Measurements from ENCODE around the gene SRGAP2B.
"Not testable (repeated sequence)": the region's sequence is repeated elsewhere in the genome, so short reads cannot be mapped to it uniquely, and the experiment has no call there.

The SRGAP2B gene

DNA sequence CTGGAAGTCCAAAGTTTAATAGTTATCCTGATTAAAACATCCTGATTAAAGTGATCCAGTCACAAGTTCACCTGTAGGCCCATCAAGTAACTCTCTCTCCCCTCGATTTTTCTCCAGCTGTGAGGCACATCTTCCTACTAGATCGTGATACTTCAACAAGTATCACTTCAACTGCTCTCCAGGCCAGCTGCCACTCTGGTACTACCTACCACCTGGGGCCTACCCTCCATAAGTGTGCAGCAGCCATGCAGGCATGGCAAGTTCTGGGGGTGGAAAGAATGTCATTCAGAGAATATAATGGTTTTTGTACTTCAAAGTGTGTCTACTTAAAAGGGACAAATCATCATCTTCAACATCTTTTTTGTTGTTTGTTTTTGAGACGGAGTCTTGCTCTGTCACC lies 14.9 kb downstream of the SRGAP2B start:
- H2BK12ac ChIP-seq (ENCODE audit: low read length); H3K27me3 ChIP-seq (ENCODE audit: control insufficient read depth in 3 of 3, insufficient read depth in 3 of 3, low read depth in 1 of 3, low read length in 3 of 3); H3K4me3 ChIP-seq (ENCODE audit: low read length in 2 of 2); H2BK5ac ChIP-seq (ENCODE audit: low read length); H2AFZ ChIP-seq (ENCODE audit: low read length); H3K36me3 ChIP-seq (replicated peaks in 1 of 2; ENCODE audit: control insufficient read depth in 2 of 2, insufficient read depth in 2 of 2, low read length in 2 of 2); H3K79me1 ChIP-seq (ENCODE audit: low read depth, low read length); H3K4ac ChIP-seq (ENCODE audit: low read length); H3K18ac ChIP-seq (ENCODE audit: low read length); H3K27ac ChIP-seq (replicated peaks; ENCODE audit: low read length); H4K8ac ChIP-seq (ENCODE audit: low read depth, low read length); H3K23ac ChIP-seq (ENCODE audit: low read depth, low read length, poor library complexity); H3K9me3 ChIP-seq (replicated peaks in 1 of 2; ENCODE audit: control insufficient read depth in 2 of 2, insufficient read depth in 1 of 2, low read depth in 1 of 2, low read length in 2 of 2); DNase-seq (ENCODE audit: low spot score); H2BK15ac ChIP-seq (ENCODE audit: low read length); H3K9ac ChIP-seq (ENCODE audit: low read depth, low read length, poor library complexity); H2BK120ac ChIP-seq (ENCODE audit: low read depth, low read length); H4K91ac ChIP-seq (ENCODE audit: low read depth, low read length, poor library complexity); H2AK5ac ChIP-seq (ENCODE audit: low read depth, low read length); H3K14ac ChIP-seq (ENCODE audit: low read length); H3K4me2 ChIP-seq (ENCODE audit: insufficient read depth, low read length, poor library complexity, severe bottlenecking); H3K4me1 ChIP-seq (ENCODE audit: control insufficient read depth in 2 of 2, insufficient read depth in 1 of 2, low read depth in 1 of 2, low read length in 2 of 2): not testable (repeated sequence)
- WGBS, 2 donors (ENCODE audit: extremely low coverage in 2 of 2, insufficient read length in 2 of 2, insufficient replicate concordance in 1 of 2): no CpG with 5 or more reads among the region's 3 CpGs

GRCh38 chr1:145079737-145080136 lies 15.4 kb downstream of the SRGAP2B start:
- not testable (repeated sequence) for H3K23ac ChIP-seq (ENCODE audit: low read depth, low read length, poor library complexity); H2AFZ ChIP-seq (ENCODE audit: low read length); H2BK5ac ChIP-seq (ENCODE audit: low read length); H3K79me1 ChIP-seq (ENCODE audit: low read depth, low read length); H3K9me3 ChIP-seq (replicated peaks in 1 of 2; ENCODE audit: control insufficient read depth in 2 of 2, insufficient read depth in 1 of 2, low read depth in 1 of 2, low read length in 2 of 2); H3K4me2 ChIP-seq (ENCODE audit: insufficient read depth, low read length, poor library complexity, severe bottlenecking); H3K36me3 ChIP-seq (replicated peaks in 1 of 2; ENCODE audit: control insufficient read depth in 2 of 2, insufficient read depth in 2 of 2, low read length in 2 of 2); H3K9ac ChIP-seq (ENCODE audit: low read depth, low read length, poor library complexity); H2BK120ac ChIP-seq (ENCODE audit: low read depth, low read length); H3K4me3 ChIP-seq (ENCODE audit: low read length in 2 of 2); H3K27me3 ChIP-seq (ENCODE audit: control insufficient read depth in 3 of 3, insufficient read depth in 3 of 3, low read depth in 1 of 3, low read length in 3 of 3); H4K8ac ChIP-seq (ENCODE audit: low read depth, low read length); DNase-seq (ENCODE audit: low spot score); H3K4me1 ChIP-seq (ENCODE audit: control insufficient read depth in 2 of 2, insufficient read depth in 1 of 2, low read depth in 1 of 2, low read length in 2 of 2); H2BK15ac ChIP-seq (ENCODE audit: low read length); H3K27ac ChIP-seq (replicated peaks; ENCODE audit: low read length); H4K91ac ChIP-seq (ENCODE audit: low read depth, low read length, poor library complexity); H2AK5ac ChIP-seq (ENCODE audit: low read depth, low read length); H3K14ac ChIP-seq (ENCODE audit: low read length); H3K4ac ChIP-seq (ENCODE audit: low read length); H2BK12ac ChIP-seq (ENCODE audit: low read length); H3K18ac ChIP-seq (ENCODE audit: low read length)
- no CpG with 5 or more reads among the region's 2 CpGs for WGBS, 2 donors (ENCODE audit: extremely low coverage in 2 of 2, insufficient read length in 2 of 2, insufficient replicate concordance in 1 of 2)

GRCh38 chr1:145078787-145079370 lies 16.2 kb downstream of the SRGAP2B start:
- H2AFZ ChIP-seq (ENCODE audit: low read length); H3K23ac ChIP-seq (ENCODE audit: low read depth, low read length, poor library complexity); H4K8ac ChIP-seq (ENCODE audit: low read depth, low read length); H3K4me1 ChIP-seq (ENCODE audit: control insufficient read depth in 2 of 2, insufficient read depth in 1 of 2, low read depth in 1 of 2, low read length in 2 of 2); H2BK15ac ChIP-seq (ENCODE audit: low read length); H3K14ac ChIP-seq (ENCODE audit: low read length); H3K79me1 ChIP-seq (ENCODE audit: low read depth, low read length); DNase-seq (ENCODE audit: low spot score); H3K4ac ChIP-seq (ENCODE audit: low read length); H4K91ac ChIP-seq (ENCODE audit: low read depth, low read length, poor library complexity); H3K4me2 ChIP-seq (ENCODE audit: insufficient read depth, low read length, poor library complexity, severe bottlenecking); H3K4me3 ChIP-seq (ENCODE audit: low read length in 2 of 2); H3K27me3 ChIP-seq (ENCODE audit: control insufficient read depth in 3 of 3, insufficient read depth in 3 of 3, low read depth in 1 of 3, low read length in 3 of 3); H3K27ac ChIP-seq (replicated peaks; ENCODE audit: low read length); H2BK120ac ChIP-seq (ENCODE audit: low read depth, low read length); H2BK5ac ChIP-seq (ENCODE audit: low read length); H3K9ac ChIP-seq (ENCODE audit: low read depth, low read length, poor library complexity); H2AK5ac ChIP-seq (ENCODE audit: low read depth, low read length); H3K18ac ChIP-seq (ENCODE audit: low read length); H3K36me3 ChIP-seq (replicated peaks in 1 of 2; ENCODE audit: control insufficient read depth in 2 of 2, insufficient read depth in 2 of 2, low read length in 2 of 2); H3K9me3 ChIP-seq (replicated peaks in 1 of 2; ENCODE audit: control insufficient read depth in 2 of 2, insufficient read depth in 1 of 2, low read depth in 1 of 2, low read length in 2 of 2); H2BK12ac ChIP-seq (ENCODE audit: low read length): not testable (repeated sequence)
- no CpG with 5 or more reads among the region's 5 CpGs for WGBS, 2 donors (ENCODE audit: extremely low coverage in 2 of 2, insufficient read length in 2 of 2, insufficient replicate concordance in 1 of 2)

DNA sequence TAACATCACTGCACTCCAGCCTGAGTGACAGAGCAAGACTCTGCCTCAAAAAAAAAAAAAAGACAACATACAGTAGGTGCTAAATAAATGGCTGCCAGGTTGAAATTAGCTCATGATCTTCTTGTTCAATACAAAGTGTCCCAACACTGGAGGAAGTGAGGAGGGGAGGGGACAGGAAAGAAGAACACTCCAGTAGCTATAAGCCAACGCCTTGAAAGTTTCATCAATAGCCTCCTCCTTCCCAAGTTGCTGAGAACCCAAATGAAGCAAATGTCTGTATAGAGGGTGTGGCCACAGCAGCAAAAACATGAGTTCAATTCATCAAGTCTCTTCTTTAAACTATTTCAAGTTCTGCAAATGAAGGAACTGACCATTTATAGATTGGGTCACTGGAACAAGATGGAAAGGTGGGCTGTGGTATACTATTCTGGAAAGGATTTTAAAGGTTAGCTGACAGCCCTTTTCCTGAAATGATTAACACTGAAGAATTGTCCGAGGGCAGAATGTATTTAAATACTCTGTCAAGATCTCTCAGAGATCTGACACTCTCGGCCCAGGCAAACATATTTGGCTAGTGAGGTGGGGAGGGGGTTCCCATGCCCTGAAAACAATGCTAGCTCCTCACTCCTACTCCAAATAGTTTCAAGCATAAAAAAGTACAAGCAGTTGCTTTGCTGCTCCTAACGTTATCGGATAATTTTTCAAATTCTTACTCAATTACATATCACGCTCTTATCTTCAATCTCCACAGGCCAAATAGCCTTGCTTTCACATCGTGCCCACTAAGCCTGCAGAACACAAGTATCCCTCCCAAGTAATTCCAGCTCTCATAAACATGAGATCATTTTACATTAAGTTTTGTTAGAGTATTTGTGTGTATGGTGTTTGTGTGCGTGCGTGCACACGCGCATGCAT lies 17.0 kb downstream of the SRGAP2B start:
- H2BK12ac ChIP-seq (ENCODE audit: low read length); H3K36me3 ChIP-seq (replicated peaks in 1 of 2; ENCODE audit: control insufficient read depth in 2 of 2, insufficient read depth in 2 of 2, low read length in 2 of 2); H2BK120ac ChIP-seq (ENCODE audit: low read depth, low read length); H3K79me1 ChIP-seq (ENCODE audit: low read depth, low read length); H3K9ac ChIP-seq (ENCODE audit: low read depth, low read length, poor library complexity); H4K8ac ChIP-seq (ENCODE audit: low read depth, low read length); H3K18ac ChIP-seq (ENCODE audit: low read length); H3K23ac ChIP-seq (ENCODE audit: low read depth, low read length, poor library complexity); H3K4me1 ChIP-seq (ENCODE audit: control insufficient read depth in 2 of 2, insufficient read depth in 1 of 2, low read depth in 1 of 2, low read length in 2 of 2); H3K4me3 ChIP-seq (ENCODE audit: low read length in 2 of 2); H3K27ac ChIP-seq (replicated peaks; ENCODE audit: low read length); H2BK15ac ChIP-seq (ENCODE audit: low read length); H3K14ac ChIP-seq (ENCODE audit: low read length); H2AK5ac ChIP-seq (ENCODE audit: low read depth, low read length); H2AFZ ChIP-seq (ENCODE audit: low read length); H2BK5ac ChIP-seq (ENCODE audit: low read length); H3K4ac ChIP-seq (ENCODE audit: low read length); DNase-seq (ENCODE audit: low spot score); H3K4me2 ChIP-seq (ENCODE audit: insufficient read depth, low read length, poor library complexity, severe bottlenecking); H4K91ac ChIP-seq (ENCODE audit: low read depth, low read length, poor library complexity); H3K9me3 ChIP-seq (replicated peaks in 1 of 2; ENCODE audit: control insufficient read depth in 2 of 2, insufficient read depth in 1 of 2, low read depth in 1 of 2, low read length in 2 of 2); H3K27me3 ChIP-seq (ENCODE audit: control insufficient read depth in 3 of 3, insufficient read depth in 3 of 3, low read depth in 1 of 3, low read length in 3 of 3): not testable (repeated sequence)
- no CpG with 5 or more reads among the region's 11 CpGs for WGBS, 2 donors (ENCODE audit: extremely low coverage in 2 of 2, insufficient read length in 2 of 2, insufficient replicate concordance in 1 of 2)

Measured in neuronal stem cell (in vitro differentiated cells).